T-cell (primary cell): ENCODE results near the gene ZC3H4. TPM values are rescaled to one million over a fixed set of nuclear protein-coding genes. Genes with fewer than 3 reads are reported as not detected.
"Not testable (repeated sequence)": the region's sequence is repeated elsewhere in the genome, so short reads cannot be mapped to it uniquely, and the experiment has no call there.

ENCODE experiments used
- ATAC-seq, 4 experiments: fragments of 200-7000 bp in 3 of 4; fragments of 150-1000 bp in 1 of 4; cut with Tn5 transposase; replicated peaks in 1 of 4; 1 replicate in 3 of 4; 2 replicates in 1 of 4; pipeline ENCODE4 v1.10.0; 2021; ENCODE audit warnings: moderate library complexity in 3 of 4, mild to moderate bottlenecking in 2 of 4, moderate number of reproducible peaks in 1 of 4
- CTCF ChIA-PET, 2 donors: fragments of 300-600 bp; sonication (Branson Sonifier 250); formaldehyde crosslinking; loops; one replicate each; lab custom pipeline; 2022; ENCODE audit warnings: antibody characterized with exemption in 2 of 2; lab: Charles Lee
- POLR2A ChIA-PET, 2 donors: fragments of 300-600 bp; sonication (Branson Sonifier 250); formaldehyde crosslinking; loops; one replicate each; lab custom pipeline; 2022; ENCODE audit warnings: antibody characterized with exemption in 2 of 2; lab: Charles Lee
- DNase-seq, 35 experiments: peaks; one replicate each; pipeline versions ENCODE4 v3.0.0 to v3.0.0-alpha.2; 2013 to 2023
- H3K27ac ChIP-seq: one replicate; pipeline ENCODE4 v1.5.1; 2013; ENCODE audit warnings: low read length
- H3K27me3 ChIP-seq, 2 experiments: replicated peaks in 1 of 2; 1 replicate in 1 of 2; 2 replicates in 1 of 2; pipeline versions ENCODE4 v1.6.1 to v1.7.0; 2013; ENCODE audit warnings: low read length in 1 of 2, mixed read lengths in 1 of 2; ENCODE audit not compliant: control insufficient read depth in 2 of 2, insufficient read depth in 2 of 2; ENCODE audit errors: extremely low read depth in 1 of 2
- H3K36me3 ChIP-seq, 2 donors: 1 replicate in 1 of 2; 2 replicates in 1 of 2; pipeline versions ENCODE4 v1.6.1 to v1.7.0; 2013; ENCODE audit warnings: low read length in 1 of 2; ENCODE audit not compliant: control insufficient read depth in 2 of 2, insufficient read depth in 1 of 2; ENCODE audit errors: extremely low read depth in 1 of 2
- H3K4me1 ChIP-seq, 2 experiments: 1 replicate in 1 of 2; 2 replicates in 1 of 2; pipeline versions ENCODE4 v1.6.1 to v1.7.0; 2013; ENCODE audit warnings: low read length in 2 of 2, mixed read lengths in 1 of 2; ENCODE audit not compliant: insufficient read depth in 2 of 2, control insufficient read depth in 1 of 2; ENCODE audit errors: extremely low read depth in 1 of 2
- H3K4me3 ChIP-seq, 2 donors: 1 replicate in 1 of 2; 2 replicates in 1 of 2; pipeline versions ENCODE4 v1.5.1 to v1.7.0; 2013; ENCODE audit warnings: mild to moderate bottlenecking in 2 of 2, low read length in 1 of 2, moderate library complexity in 1 of 2; ENCODE audit not compliant: control insufficient read depth in 1 of 2; ENCODE audit errors: extremely low read depth in 1 of 2
- H3K9me3 ChIP-seq: 2 replicates; pipeline ENCODE4 v1.7.0; 2013
- H3K27ac Mint-ChIP-seq, 2 donors: one replicate each; pipeline ENCODE4 v1.8.0; 2020 to 2021; ENCODE audit warnings: mild to moderate bottlenecking in 2 of 2, mixed read lengths in 2 of 2
- H3K27me3 Mint-ChIP-seq, 2 donors: one replicate each; pipeline ENCODE4 v1.8.0; 2021 to 2022; ENCODE audit warnings: mixed read lengths in 2 of 2
- H3K36me3 Mint-ChIP-seq: one replicate; pipeline ENCODE4 v1.8.0; 2021; ENCODE audit warnings: mixed read lengths
- H3K4me1 Mint-ChIP-seq, 3 donors: one replicate each; pipeline ENCODE4 v1.8.0; 2020 to 2022; ENCODE audit warnings: mixed read lengths in 3 of 3, mild to moderate bottlenecking in 1 of 3
- H3K4me3 Mint-ChIP-seq, 3 donors: one replicate each; pipeline ENCODE4 v1.8.0; 2020 to 2022; ENCODE audit warnings: mild to moderate bottlenecking in 3 of 3, mixed read lengths in 3 of 3, moderate library complexity in 3 of 3
- H3K9me3 Mint-ChIP-seq, 3 donors: one replicate each; pipeline ENCODE4 v1.8.0; 2020 to 2022; ENCODE audit warnings: mixed read lengths in 3 of 3
- WGBS: methylation state at CpG from one replicate; pipeline ENCODE4 v1.1.5; 2013; ENCODE audit warnings: missing lambda C conversion rate; ENCODE audit not compliant: insufficient coverage; 5-methylcytosine and 5-hydroxymethylcytosine counted together
- total RNA-seq, 35 experiments: library from RNA in 6 of 35; stranded (reverse) in 6 of 35; fragments of 120-200 nt in 1 of 35; gene quantifications; one replicate each; pipeline versions ENCODE4 v1.2.1 to v1.2.4 and lab custom pipeline; 2013 to 2026

ZC3H4 gene
- total RNA-seq, 5 donors from 2014 or later (not counting 1 experiment from before 2014, with no cell fraction given), result 64.0 to 81.4 (median 72.3) TPM

- Mint-ChIP-seq H3K27ac (no peak overlapping the region), H3K9me3 (no peaks in the 10 kb centered on the region), H3K4me1 (peaks cover 47 to 61% (median 49%) of the 10 kb centered on the region in 3 donors), H3K36me3 (peaks cover 25% of the 10 kb centered on the region), H3K27me3 (no peaks in the 10 kb centered on the region), H3K4me3 (no peak overlapping the region)
- ATAC-seq (no peak), DNase-seq (no peak)
- H3K4me3 ChIP-seq, result no peak overlapping the region
- peaks cover 0 to 25% of the 10 kb centered on the region in 2 donors for H3K36me3 ChIP-seq
- H3K4me1 ChIP-seq, result peaks cover 17 to 26% of the 10 kb centered on the region in 2 experiments
- POLR2A ChIA-PET, result interaction anchor here in 1 of 2 donors (0.5 kb wide), 1 partner anchor 73 kb away, joined by 6 read pairs; no protein-coding TSS in a partner anchor
- no peaks in the 10 kb centered on the region for H3K9me3 ChIP-seq
- CTCF ChIA-PET, result interaction anchor here in 1 of 2 donors (0.7 kb wide), 1 partner anchor 68 kb away, joined by 3 read pairs; no protein-coding TSS in a partner anchor
- H3K27ac ChIP-seq, result no peak overlapping the region
- no peaks in the 10 kb centered on the region for H3K27me3 ChIP-seq
These were observed 28.1 kb upstream of the ZC3H4 start for GRCh38 chr19:47141695-47142094.

- H3K4me3 Mint-ChIP-seq, ATAC-seq, H3K27me3 ChIP-seq, H3K27ac ChIP-seq, H3K27me3 Mint-ChIP-seq, DNase-seq, CTCF ChIA-PET, H3K9me3 Mint-ChIP-seq, H3K9me3 ChIP-seq, H3K4me3 ChIP-seq: not testable (repeated sequence)
- peaks cover 12 to 21% of the 10 kb centered on the region in 2 experiments for H3K4me1 ChIP-seq
- POLR2A ChIA-PET, result interaction anchor here in 1 of 2 donors (0.6 kb wide), 1 partner anchor 201 kb away, joined by 6 read pairs; no protein-coding TSS in a partner anchor
- 45% methylated on average over 4 of the region's 7 CpGs for WGBS
- H3K36me3 Mint-ChIP-seq, result peaks cover 24% of the 10 kb centered on the region
- peaks cover 42 to 61% (median 46%) of the 10 kb centered on the region in 3 donors for H3K4me1 Mint-ChIP-seq
- peak overlapping the region; percentile 11 for H3K27ac Mint-ChIP-seq
- H3K36me3 ChIP-seq, result peaks cover 0 to 22% of the 10 kb centered on the region in 2 donors
These were observed 27.7 kb upstream of the ZC3H4 start for GRCh38 chr19:47141252-47141651.

GRCh38 chr19:47135156-47135555 is 21.6 kb upstream of the ZC3H4 start:
- Histone ChIP-seq H3K36me3 (peaks cover 0 to 2% of the 10 kb centered on the region in 2 donors), H3K27ac (no peak overlapping the region), H3K27me3 (no peaks in the 10 kb centered on the region), H3K4me3 (no peak overlapping the region), H3K9me3 (no peaks in the 10 kb centered on the region), H3K4me1 (peaks cover 4 to 37% of the 10 kb centered on the region in 2 experiments)
- WGBS, result 71% methylated on average over 1 of the region's 3 CpGs
- ATAC-seq, result no peak
- peak overlapping the region in 1 of 2 donors; percentile 36 for H3K27ac Mint-ChIP-seq
- no peak for DNase-seq
- peak overlapping the region in 1 of 3 donors; percentile 99 for H3K4me3 Mint-ChIP-seq
- ChIA-PET CTCF (interaction anchor here in 1 of 2 donors (1.1 kb wide), 1 partner anchor 75 kb away, joined by 3 read pairs; no protein-coding TSS in a partner anchor), POLR2A (no interaction called here)
- H3K36me3 Mint-ChIP-seq, result peaks cover 26% of the 10 kb centered on the region
- peaks cover 65 to 79% (median 70%) of the 10 kb centered on the region in 3 donors for H3K4me1 Mint-ChIP-seq
- no peaks in the 10 kb centered on the region for H3K9me3 Mint-ChIP-seq
- no peaks in the 10 kb centered on the region for H3K27me3 Mint-ChIP-seq

GRCh38 chr19:47134545-47134944 is 21.0 kb upstream of the ZC3H4 start:
- H3K36me3 ChIP-seq, result peaks cover 0 to 2% of the 10 kb centered on the region in 2 donors
- no peaks in the 10 kb centered on the region for H3K27me3 ChIP-seq
- CTCF ChIA-PET, result interaction anchor here (0.9 to 1.2 kb wide), 3 partner anchors 12 to 76 kb away, joined by 3 to 6 read pairs (median 3); no protein-coding TSS in a partner anchor
- H3K4me1 ChIP-seq, result peaks cover 4 to 41% of the 10 kb centered on the region in 2 experiments
- ATAC-seq (no peak), DNase-seq (no peak)
- Mint-ChIP-seq H3K27ac (peak overlapping the region in 1 of 2 donors; percentile 18), H3K27me3 (no peaks in the 10 kb centered on the region), H3K4me1 (peaks cover 65 to 80% (median 71%) of the 10 kb centered on the region in 3 donors), H3K36me3 (peaks cover 26% of the 10 kb centered on the region), H3K4me3 (peak overlapping the region in 2 of 3 donors; percentile 3 to 99), H3K9me3 (no peaks in the 10 kb centered on the region)
- WGBS, result 81% methylated on average over 2 of the region's 2 CpGs
- H3K9me3 ChIP-seq, result no peaks in the 10 kb centered on the region
- H3K27ac ChIP-seq, result no peak overlapping the region
- no peak overlapping the region for H3K4me3 ChIP-seq
- POLR2A ChIA-PET, result interaction anchor here in 1 of 2 donors (0.5 to 0.6 kb wide), 2 partner anchors 35 to 59 kb away, joined by 4 to 7 read pairs; no protein-coding TSS in a partner anchor

GRCh38 chr19:47133021-47133471 is 19.5 kb upstream of the ZC3H4 start:
- WGBS, result 89% methylated on average over 10 of the region's 11 CpGs

GRCh38 chr19:47132194-47132852 is 18.7 kb upstream of the ZC3H4 start:
- Mint-ChIP-seq H3K4me1 (peaks cover 54 to 70% (median 63%) of the 10 kb centered on the region in 3 donors), H3K4me3 (peak overlapping the region; percentile 98 to 100 (median 99)), H3K36me3 (peaks cover 18% of the 10 kb centered on the region), H3K9me3 (no peaks in the 10 kb centered on the region), H3K27me3 (no peaks in the 10 kb centered on the region), H3K27ac (peak overlapping the region; percentile 15 to 34)
- H3K27ac ChIP-seq, result no peak overlapping the region
- H3K4me1 ChIP-seq, result peaks cover 4 to 41% of the 10 kb centered on the region in 2 experiments
- DNase-seq (no peak), ATAC-seq (no peak)
- H3K27me3 ChIP-seq, result no peaks in the 10 kb centered on the region
- POLR2A ChIA-PET, result interaction anchor here (0.6 to 0.9 kb wide), 2 partner anchors 84 to 93 kb away, joined by 3 to 9 read pairs; no protein-coding TSS in a partner anchor
- peaks cover 0 to 2% of the 10 kb centered on the region in 2 donors for H3K36me3 ChIP-seq
- CTCF ChIA-PET, result interaction anchor here (0.6 to 2.3 kb wide), 10 partner anchors 14 to 160 kb away, joined by 3 to 11 read pairs (median 5); partner anchors contain the start of gene ZC3H4 (in 1 of the 2)
- H3K9me3 ChIP-seq, result no peaks in the 10 kb centered on the region
- WGBS, result 80% methylated on average over 1 of the region's 7 CpGs
- peak overlapping the region in 1 of 2 donors; percentile 38 for H3K4me3 ChIP-seq

More at GRCh38 chr19:47133021-47133471, 19.5 kb upstream of the ZC3H4 start:
- H3K9me3 ChIP-seq, result no peaks in the 10 kb centered on the region
- no peak overlapping the region for H3K27ac ChIP-seq
- Mint-ChIP-seq H3K4me3 (peak overlapping the region; percentile 43 to 99 (median 55)), H3K4me1 (peaks cover 54 to 70% (median 63%) of the 10 kb centered on the region in 3 donors), H3K27me3 (no peaks in the 10 kb centered on the region), H3K36me3 (peaks cover 18% of the 10 kb centered on the region), H3K27ac (peak overlapping the region in 1 of 2 donors; percentile 64), H3K9me3 (no peaks in the 10 kb centered on the region)
- ChIA-PET CTCF (interaction anchor here in 1 of 2 donors (2.3 kb wide), 1 partner anchor 13 kb away, joined by 8 read pairs; no protein-coding TSS in a partner anchor), POLR2A (no interaction called here)
- DNase-seq (no peak), ATAC-seq (no peak)
- H3K4me1 ChIP-seq, result peaks cover 4 to 41% of the 10 kb centered on the region in 2 experiments
- H3K27me3 ChIP-seq, result no peaks in the 10 kb centered on the region
- H3K36me3 ChIP-seq, result peaks cover 0 to 2% of the 10 kb centered on the region in 2 donors
- no peak overlapping the region for H3K4me3 ChIP-seq
